A549 (cell line): ENCODE measurements around the gene NFATC2. TPM values are rescaled to one million over a fixed set of nuclear protein-coding genes. Genes with fewer than 3 reads are reported as not detected.

ENCODE experiments used
- ATAC-seq, 2 experiments: fragments of 200-7000 bp in 1 of 2; fragments of >200 bp in 1 of 2; cut with Nextera tagmentation in 1 of 2; cut with Tn5 transposase in 1 of 2; 3 replicates each; pipeline versions ENCODE4 v1.8.0 to v1.9.1; 2018 to 2020; ENCODE audit warnings: mild to moderate bottlenecking in 1 of 2, moderate library complexity in 1 of 2
- CTCF ChIA-PET: fragments of 300-600 bp; sonication (Branson Sonifier 250); formaldehyde crosslinking; extraction: SDS; loops from one replicate; lab custom pipeline; 2021; ENCODE audit warnings: antibody characterized with exemption, inconsistent platforms; lab: Yijun Ruan, JAX
- POLR2A ChIA-PET: fragments of 350-600 bp; formaldehyde crosslinking; extraction: SDS; loops from one replicate; lab custom pipeline; 2021; ENCODE audit warnings: antibody characterized with exemption, inconsistent platforms; lab: Yijun Ruan, JAX
- DNase-seq, 2 experiments: peaks; one replicate each; pipeline versions ENCODE4 v3.0.0 to v3.0.0-alpha.2; 2011 to 2016; ENCODE audit warnings: low read depth in 1 of 2, low spot score in 1 of 2
- FAIRE-seq: peaks from 2 replicates; lab custom pipeline; 2011; peaks lifted over from hg19 to GRCh38; lab: Jason Lieb, UNC
- H3K27ac ChIP-seq, 2 experiments: fragments of >200 bp; sonication (Bioruptor Twin); formaldehyde crosslinking; 3 replicates each; pipeline ENCODE4 v1.5.1; 2016 to 2017
- H3K4me1 ChIP-seq: fragments of >200 bp; sonication (Bioruptor Twin); formaldehyde crosslinking; 3 replicates; pipeline ENCODE4 v1.6.1; 2016
- H3K4me2 ChIP-seq: fragments of >200 bp; sonication (Bioruptor Twin); formaldehyde crosslinking; 3 replicates; pipeline ENCODE4 v1.6.1; 2016
- H3K4me3 ChIP-seq: fragments of >200 bp; sonication (Bioruptor Twin); formaldehyde crosslinking; 3 replicates; pipeline ENCODE4 v1.5.1; 2016
- H3K9me3 ChIP-seq: fragments of >200 bp; sonication (Bioruptor Twin); formaldehyde crosslinking; 3 replicates; pipeline ENCODE4 v1.6.1; 2016
- BCL3 ChIP-seq: fragments of >200 bp; sonication (Bioruptor Twin); formaldehyde crosslinking; IDR thresholded peaks from 3 replicates; pipeline ENCODE4 v1.6.1; 2016
- BHLHE40 ChIP-seq: IDR thresholded peaks from 2 replicates; pipeline ENCODE4 v1.6.1; 2012; ENCODE audit warnings: low read depth, low read length, inconsistent platforms
- CBX2 ChIP-seq: fragments of 200-600 bp; sonication (generic); IDR thresholded peaks from 2 replicates; pipeline ENCODE4 v1.6.1; 2016; ENCODE audit warnings: low read depth, mild to moderate bottlenecking, borderline replicate concordance
- CEBPB ChIP-seq, 2 experiments: fragments of >200 bp in 1 of 2; sonication (Bioruptor Twin) in 1 of 2; formaldehyde crosslinking in 1 of 2; IDR thresholded peaks; 2 replicates each; pipeline ENCODE4 v1.6.1; 2012 to 2016
- CHD2 ChIP-seq: fragments of 150-350 bp; IDR thresholded peaks from 2 replicates; pipeline ENCODE4 v1.6.1; 2014; ENCODE audit warnings: low read length; ENCODE audit not compliant: partially characterized antibody
- EHF ChIP-seq: fragments of 250-450 bp; sonication (Bioruptor Pico); IDR thresholded peaks from 2 replicates; pipeline ENCODE4 v1.5.0; 2020; ENCODE audit warnings: mild to moderate bottlenecking
- EP300 ChIP-seq, 2 experiments: fragments of >200 bp; sonication (Bioruptor Twin); formaldehyde crosslinking; IDR thresholded peaks; 2 replicates in 1 of 2; 3 replicates in 1 of 2; pipeline ENCODE4 v1.6.1; 2016 to 2017
- HEYL ChIP-seq: fragments of 250-450 bp; sonication (Bioruptor Pico); IDR thresholded peaks from 2 replicates; pipeline ENCODE4 v1.8.0; 2021; ENCODE audit warnings: mild to moderate bottlenecking, moderate library complexity
- JUN ChIP-seq, 2 experiments: fragments of >200 bp; sonication (Bioruptor Twin); formaldehyde crosslinking; IDR thresholded peaks; 2 replicates in 1 of 2; 3 replicates in 1 of 2; pipeline ENCODE4 v1.6.1; 2016 to 2017
- JUNB ChIP-seq: fragments of >200 bp; sonication (Bioruptor Twin); formaldehyde crosslinking; IDR thresholded peaks from 2 replicates; pipeline ENCODE4 v1.6.1; 2016
- KDM1A ChIP-seq: fragments of 200-600 bp; sonication (generic); IDR thresholded peaks from 2 replicates; pipeline ENCODE4 v1.6.1; 2016; ENCODE audit warnings: low read depth, mild to moderate bottlenecking
- MAFK ChIP-seq: fragments of 450-650 bp; IDR thresholded peaks from 2 replicates; pipeline ENCODE4 v1.6.1; 2014; ENCODE audit not compliant: partially characterized antibody
- NFE2L2 ChIP-seq: fragments of 150-350 bp; conservative IDR thresholded peaks from 2 replicates; pipeline ENCODE4 v1.6.1; 2014; ENCODE audit warnings: low read length
- PBX3 ChIP-seq: IDR thresholded peaks from 2 replicates; pipeline ENCODE4 v1.6.1; 2012
- POLR2A ChIP-seq: IDR thresholded peaks from 2 replicates; pipeline ENCODE4 v1.6.1; 2012; ENCODE audit warnings: mild to moderate bottlenecking, low read length
- RNF2 ChIP-seq: fragments of 200-600 bp; sonication (generic); IDR thresholded peaks from 2 replicates; pipeline ENCODE4 v1.6.1; 2016; ENCODE audit warnings: low read depth, mild to moderate bottlenecking, antibody characterized with exemption, moderate library complexity, borderline replicate concordance
- TFCP2L1 ChIP-seq: fragments of 250-450 bp; sonication (Bioruptor Pico); IDR thresholded peaks from 2 replicates; pipeline ENCODE4 v1.5.0; 2021; ENCODE audit warnings: mild to moderate bottlenecking
- USF2 ChIP-seq: fragments of 450-650 bp; IDR thresholded peaks from 2 replicates; pipeline ENCODE4 v1.6.1; 2014; ENCODE audit warnings: antibody characterized with exemption
- ZNF302 ChIP-seq: fragments of 250-450 bp; sonication (Bioruptor Pico); IDR thresholded peaks from 2 replicates; pipeline ENCODE4 v1.9.0; 2021; ENCODE audit warnings: inconsistent platforms, mild to moderate bottlenecking, moderate library complexity
- WGBS: methylation state at CpG from one replicate; pipeline ENCODE4 v1.1.6; 2017; ENCODE audit errors: missing lambda C conversion rate; 5-methylcytosine and 5-hydroxymethylcytosine counted together
- polyA plus RNA-seq, 4 experiments: library from polyadenylated mRNA; depleted of rRNA in 3 of 4; stranded (reverse); fragments of >200 nt; fragmentation: RNase III in 1 of 4; extraction: RNeasy Plus Mini Kit Qiagen cat#74134 plus additional on column Dnase treatment in 1 of 4; gene quantifications; 2 replicates in 3 of 4; 3 replicates in 1 of 4; pipeline ENCODE4 v1.2.3, GENCODE V29; 2011 to 2017
- TF ChIP-seq, protein P1 (sequence below): fragments of 150-350 bp; IDR thresholded peaks from 2 replicates; pipeline ENCODE4 v1.6.1; 2014; ENCODE audit warnings: low read depth, mild to moderate bottlenecking, low read length
- TF ChIP-seq, protein P2 (sequence below): fragments of 250-450 bp; sonication (Bioruptor Pico); IDR thresholded peaks from 2 replicates; pipeline ENCODE4 v1.5.0; 2021; ENCODE audit warnings: mild to moderate bottlenecking, moderate library complexity, borderline replicate concordance

NFATC2 gene
- polyA plus RNA-seq, 2 of the 4 experiments (the other 2 are of a cell fraction): 0.75 to 1.6 TPM

GRCh38 chr20:51510169-51510568, 32.4 kb downstream of the NFATC2 start:
- TF ChIP-seq CHD2 (no peak), RNF2 (no peak), HEYL (CRISPR knock-in tag) (no peak), JUNB (no peak), POLR2A (no peak), CEBPB (IDR thresholded peaks at IDR 0.05) (no peak), MAFK (no peak), BCL3 (no peak), EHF (CRISPR knock-in tag) (no peak), USF2 (no peak), TFCP2L1 (CRISPR knock-in tag) (no peak), PBX3 (no peak), CBX2 (no peak), BHLHE40 (no peak), JUN (IDR thresholded peaks at IDR 0.05) (no peak), NFE2L2 (no peak), EP300 (IDR thresholded peaks at IDR 0.05) (no peak)
- TF ChIP-seq, protein P1, sequence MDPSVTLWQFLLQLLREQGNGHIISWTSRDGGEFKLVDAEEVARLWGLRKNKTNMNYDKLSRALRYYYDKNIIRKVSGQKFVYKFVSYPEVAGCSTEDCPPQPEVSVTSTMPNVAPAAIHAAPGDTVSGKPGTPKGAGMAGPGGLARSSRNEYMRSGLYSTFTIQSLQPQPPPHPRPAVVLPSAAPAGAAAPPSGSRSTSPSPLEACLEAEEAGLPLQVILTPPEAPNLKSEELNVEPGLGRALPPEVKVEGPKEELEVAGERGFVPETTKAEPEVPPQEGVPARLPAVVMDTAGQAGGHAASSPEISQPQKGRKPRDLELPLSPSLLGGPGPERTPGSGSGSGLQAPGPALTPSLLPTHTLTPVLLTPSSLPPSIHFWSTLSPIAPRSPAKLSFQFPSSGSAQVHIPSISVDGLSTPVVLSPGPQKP: no peak
- TF ChIP-seq, protein P2, sequence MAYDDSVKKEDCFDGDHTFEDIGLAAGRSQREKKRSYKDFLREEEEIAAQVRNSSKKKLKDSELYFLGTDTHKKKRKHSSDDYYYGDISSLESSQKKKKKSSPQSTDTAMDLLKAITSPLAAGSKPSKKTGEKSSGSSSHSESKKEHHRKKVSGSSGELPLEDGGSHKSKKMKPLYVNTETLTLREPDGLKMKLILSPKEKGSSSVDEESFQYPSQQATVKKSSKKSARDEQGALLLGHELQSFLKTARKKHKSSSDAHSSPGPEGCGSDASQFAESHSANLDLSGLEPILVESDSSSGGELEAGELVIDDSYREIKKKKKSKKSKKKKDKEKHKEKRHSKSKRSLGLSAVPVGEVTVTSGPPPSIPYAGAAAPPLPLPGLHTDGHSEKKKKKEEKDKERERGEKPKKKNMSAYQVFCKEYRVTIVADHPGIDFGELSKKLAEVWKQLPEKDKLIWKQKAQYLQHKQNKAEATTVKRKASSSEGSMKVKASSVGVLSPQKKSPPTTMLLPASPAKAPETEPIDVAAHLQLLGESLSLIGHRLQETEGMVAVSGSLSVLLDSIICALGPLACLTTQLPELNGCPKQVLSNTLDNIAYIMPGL (CRISPR knock-in tag): no peak
- H3K9me3 ChIP-seq: no peaks in the 10 kb centered on the region
- H3K4me2 ChIP-seq: no peak overlapping the region
- DNase-seq: no peak
- CTCF ChIA-PET: interaction anchor here (0.7 to 1.9 kb wide), 4 partner anchors 8 to 85 kb away, joined by 3 to 6 read pairs (median 4); no protein-coding TSS in a partner anchor
- POLR2A ChIA-PET: no interaction called here
- FAIRE-seq: no peak
- WGBS: 85% methylated on average over 6 of the region's 6 CpGs
- no peaks in the 10 kb centered on the region for H3K4me1 ChIP-seq
- no peak overlapping the region for H3K27ac ChIP-seq
- no peak for ATAC-seq
- H3K4me3 ChIP-seq: no peak overlapping the region

DNA sequence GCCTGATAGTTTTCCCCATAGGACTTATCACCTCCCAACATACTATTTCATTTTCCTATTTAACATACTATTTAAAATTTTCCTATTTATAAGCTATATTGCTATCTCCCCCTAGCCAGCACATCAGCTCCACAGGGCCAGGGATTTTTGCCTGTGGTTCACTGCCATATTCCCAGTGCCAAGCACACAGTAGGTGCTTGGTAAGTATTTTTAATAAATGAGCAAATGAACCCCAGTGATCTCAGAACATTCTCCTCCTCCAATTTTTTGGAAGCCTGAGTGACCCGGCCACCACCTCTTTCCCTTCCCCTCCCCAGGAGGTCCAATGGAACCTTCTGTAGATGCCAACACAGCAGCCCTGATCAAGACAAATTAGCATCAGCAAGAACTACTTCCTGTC, 33.3 kb downstream of the NFATC2 start:
- no peaks in the 10 kb centered on the region for H3K4me1 ChIP-seq
- no peak for FAIRE-seq
- TF ChIP-seq KDM1A (no peak), HEYL (CRISPR knock-in tag) (no peak), ZNF302 (CRISPR knock-in tag) (no peak)
- TF ChIP-seq, all 56 proteins: peak for 0
- Histone ChIP-seq H3K4me2 (no peak overlapping the region), H3K4me3 (no peak overlapping the region), H3K9me3 (no peaks in the 10 kb centered on the region), H3K27ac (no peak overlapping the region)
- no peak for DNase-seq
- no peak for ATAC-seq
- ChIA-PET CTCF (interaction anchor here (0.6 to 1.2 kb wide), 3 partner anchors 9 to 202 kb away, joined by 3 to 4 read pairs (median 3); no protein-coding TSS in a partner anchor), POLR2A (no interaction called here)
- 88% methylated on average over 1 of the region's 1 CpG for WGBS
